GM12892 (cell line): ENCODE results near the gene CTSL.

Source experiments
- POLR2A ChIP-seq: IDR thresholded peaks from 2 replicates; pipeline ENCODE4 v1.6.1; 2011; ENCODE audit warnings: low read depth, low read length, control low read depth
- TAF1 ChIP-seq: IDR thresholded peaks from 2 replicates; pipeline ENCODE4 v1.6.1; 2011; ENCODE audit warnings: low read depth, mild to moderate bottlenecking, control low read depth, low read length, borderline replicate concordance

DNA sequence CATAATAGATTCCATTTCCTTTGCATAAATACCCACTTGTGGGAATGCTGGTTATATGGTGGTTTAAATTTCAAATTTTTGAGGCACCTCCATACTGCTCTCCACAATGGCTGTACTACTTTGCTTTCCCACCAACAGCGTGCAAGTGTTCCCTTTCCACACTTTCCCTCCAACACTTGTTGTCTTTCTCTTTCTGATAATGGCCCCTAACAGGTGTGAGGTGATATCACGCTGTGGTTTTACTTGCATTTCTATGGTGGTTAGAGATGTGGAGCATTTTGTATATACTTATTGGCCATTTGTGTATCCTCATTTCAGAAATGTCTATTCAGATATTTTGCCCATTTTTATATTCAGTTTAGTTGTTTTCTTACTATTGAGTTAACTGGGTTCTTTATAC is 34.6 kb downstream of the CTSL start:
- TF ChIP-seq POLR2A (no peak), TAF1 (no peak)
